HG03442 (cell line): ENCODE data around the gene CPN1.
A peak's percentile ranks its signal among the peaks of the same experiment; 100 is the strongest.
"Not testable (repeated sequence)": the region's sequence is repeated elsewhere in the genome, so short reads cannot be mapped to it uniquely, and the experiment has no call there.

Experiments used
- ATAC-seq: cut with Tn5 transposase; IDR thresholded peaks from one replicate; pipeline ENCODE4 v1.9.1; 2021; ENCODE audit warnings: mild to moderate bottlenecking, moderate library complexity; ENCODE audit not compliant: unreplicated experiment

Gene CPN1

GRCh38 chr10:100025576-100025975 lies 56.1 kb downstream of the CPN1 start:
- no peak for ATAC-seq

GRCh38 chr10:100024748-100025147 lies 56.9 kb downstream of the CPN1 start:
- ATAC-seq: no peak

- ATAC-seq: no peak
These were observed 59.3 kb downstream of the CPN1 start for GRCh38 chr10:100022403-100022802.

- no peak for ATAC-seq
These were observed 60.3 kb downstream of the CPN1 start for GRCh38 chr10:100021322-100021721.

- ATAC-seq: no peak
These were observed 60.8 kb downstream of the CPN1 start for GRCh38 chr10:100020886-100021253.

- ATAC-seq: peak; percentile 79
These were observed 61.4 kb downstream of the CPN1 start for GRCh38 chr10:100020142-100020885.

GRCh38 chr10:100019787-100020141 lies 61.9 kb downstream of the CPN1 start:
- no peak for ATAC-seq

GRCh38 chr10:100014071-100014762 lies 67.5 kb downstream of the CPN1 start:
- peak; percentile 56 for ATAC-seq

- ATAC-seq: no peak
These were observed 68.0 kb downstream of the CPN1 start for GRCh38 chr10:100013621-100014020.

- not testable (repeated sequence) for ATAC-seq
These were observed 69.8 kb downstream of the CPN1 start for GRCh38 chr10:100011906-100012305.

- peak; percentile 67 for ATAC-seq
These were observed 71.6 kb downstream of the CPN1 start, which contains the start of gene DNMBP for GRCh38 chr10:100009793-100010676. Gene DNMBP (minus strand): TSS chr10:100009947. CDS start chr10:99972124, 37,823 bp downstream.

GRCh38 chr10:100009283-100009792 lies 72.3 kb downstream of the CPN1 start:
- peak; percentile 47 for ATAC-seq

- no peak for ATAC-seq
These were observed 72.9 kb downstream of the CPN1 start for GRCh38 chr10:100008708-100009282.

- no peak for ATAC-seq
These were observed 73.5 kb downstream of the CPN1 start for GRCh38 chr10:100008142-100008522.

- ATAC-seq: no peak
These were observed 74.2 kb downstream of the CPN1 start for GRCh38 chr10:100007231-100008141.

GRCh38 chr10:100006243-100006886 lies 75.3 kb downstream of the CPN1 start:
- no peak for ATAC-seq

- no peak for ATAC-seq
These were observed 76.7 kb downstream of the CPN1 start for GRCh38 chr10:100004805-100005510.

GRCh38 chr10:100000109-100000644 lies 81.5 kb downstream of the CPN1 start:
- ATAC-seq: no peak
